Heart right ventricle (tissue), 16 donors: ENCODE data around the gene CHST4. TPM values are rescaled to one million over a fixed set of nuclear protein-coding genes. Genes with fewer than 3 reads are reported as not detected.

ENCODE experiments used
- ATAC-seq, 8 donors: fragments of 200-7000 bp; cut with Tn5 transposase; one replicate each; pipeline ENCODE4 v1.9.1; 2020; ENCODE audit warnings: mild to moderate bottlenecking in 8 of 8, moderate library complexity in 8 of 8, moderate number of reproducible peaks in 1 of 8
- DNase-seq, 2 donors: peaks; one replicate each; pipeline ENCODE4 v3.0.0-alpha.2; 2020
- H3K27ac ChIP-seq, 10 donors: fragments of 200-600 bp; sonication (generic) in 2 of 10; one replicate each; pipeline versions ENCODE4 v1.5.0 to v1.8.0; 2020 to 2022; ENCODE audit warnings: mild to moderate bottlenecking in 3 of 10
- H3K27me3 ChIP-seq, 7 donors: fragments of 200-600 bp; one replicate each; pipeline ENCODE4 v1.8.0; 2021 to 2022; ENCODE audit warnings: mild to moderate bottlenecking in 2 of 7
- H3K36me3 ChIP-seq, 9 donors: fragments of 200-600 bp; sonication (generic) in 1 of 9; one replicate each; pipeline versions ENCODE4 v1.5.0 to v1.8.0; 2020 to 2022; ENCODE audit warnings: mild to moderate bottlenecking in 2 of 9
- H3K4me1 ChIP-seq, 9 donors: fragments of 200-600 bp; sonication (generic) in 1 of 9; one replicate each; pipeline versions ENCODE4 v1.5.0 to v1.8.0; 2020 to 2022; ENCODE audit warnings: mild to moderate bottlenecking in 4 of 9
- H3K4me3 ChIP-seq, 10 donors: fragments of 200-600 bp; sonication (generic) in 2 of 10; one replicate each; pipeline versions ENCODE4 v1.5.0 to v1.8.0; 2020 to 2022; ENCODE audit warnings: mild to moderate bottlenecking in 7 of 10, moderate library complexity in 2 of 10
- H3K9me3 ChIP-seq, 11 donors: fragments of 200-600 bp in 10 of 11; sonication (generic) in 2 of 11; one replicate each; pipeline versions ENCODE4 v1.5.0 to v1.8.0; 2013 to 2022; ENCODE audit warnings: mild to moderate bottlenecking in 2 of 11, control low read depth in 1 of 11, moderate library complexity in 1 of 11
- CTCF ChIP-seq, 9 donors: fragments of 200-600 bp; sonication (generic) in 2 of 9; IDR thresholded peaks; one replicate each; pipeline versions ENCODE4 v1.5.0 to v1.8.0; 2021 to 2022; ENCODE audit warnings: antibody characterized with exemption in 9 of 9, mild to moderate bottlenecking in 5 of 9, moderate library complexity in 1 of 9
- WGBS, 2 donors: extraction: QIAGEN DNeasy Blood & Tissue Kit; methylation state at CpG; one replicate each; pipeline ENCODE4 v1.1.7; 2013; ENCODE audit warnings: inconsistent platforms in 1 of 2; 5-methylcytosine and 5-hydroxymethylcytosine counted together
- intact Hi-C, 10 donors: fragments of 100-400 bp; cut with DNase I; formaldehyde crosslinking; loops; one replicate each; pipeline versions ENCODE4 v1.11.1 to v1.14.2; 2022
- polyA plus RNA-seq, 2 donors: library from polyadenylated mRNA; stranded (reverse); fragments of 200-250 nt; gene quantifications; one replicate each; pipeline ENCODE4 v1.2.3, GENCODE V29; 2013
- total RNA-seq, 10 donors: library from RNA; stranded (reverse); fragmentation: NEBNext Ultra II Directional in 3 of 10; extraction: Animal tissue kit (Norgen Biotek cat#: 25700) in 3 of 10; gene quantifications; one replicate each; pipeline versions ENCODE4 v1.2.1 to v1.2.4, GENCODE V29; 2021 to 2023
- donor health status: Arrhythmogenic right ventricular cardiomyopathy.
- donor health status: ischemic (EF 13 %, LVEDD 7.1; RV severe dilation, severe dysfunction).
- donor health status: healthy with polysubstance abuse.
- donor health status: DM: no; HTN: yes; CAD: no.
- donor health status: DM: no; HTN: no; CAD: no.
- donor health status: ischemic (EF 25% LVEDD 6.9; RV normal size, moderate dysfunction).
- donor health status: ischemic (EF 25% LVEDD 5.7; RV mildly dilated, moderate dysfunction).
- donor health status: healthy.
- donor health status: DM: yes; HTN: yes; CAD: no.
- donor health status: Ischemic cardiomyopathy.
- donor health status: ischemic (EF 35%, LVEDD 5.7; RV mildly dilated, moderate dysfunction).
- donor health status: nonischemic (EF 11% LVEDD 7.7; RV severe dilation, severe dysfunction).
- donor health status: DM: yes; HTN: yes; CAD: no.
- donor health status: PGD.
- donor health status: ischemic (EF 29% LVEDD 5.4; RV normal size, mild dysfunction).
- donor health status: nonischemic (EF 23%, LVEDD 6.1; RV moderate dilation, normal function).

Gene CHST4
- total and polyA plus RNA-seq, 12 donors, result 0.09 TPM; not detected in 11

GRCh38 chr16:71565812-71566700, 39.8 kb downstream of the CHST4 start:
- DNase-seq (no peak), ATAC-seq (no peak)
- no peak for TF ChIP-seq CTCF (IDR thresholded peaks at IDR 0.05)
- peaks cover 0 to 16% (median 5%) of the 10 kb centered on the region in 9 donors for H3K4me1 ChIP-seq
- H3K4me3 ChIP-seq, result peak overlapping the region in 1 of 10 donors; percentile 64
- 50 to 56% methylated on average over 9 of the region's 9 CpGs for WGBS, 2 donors
- intact Hi-C loops, result no loop called here
- H3K9me3 ChIP-seq, result peaks cover 0 to 21% (median 0%) of the 10 kb centered on the region in 11 donors
- H3K27me3 ChIP-seq, result peaks cover 0 to 6% (median 0%) of the 10 kb centered on the region in 7 donors
- H3K27ac ChIP-seq, result no peak overlapping the region
- H3K36me3 ChIP-seq, result no peaks in the 10 kb centered on the region

GRCh38 chr16:71567931-71568330, 41.7 kb downstream of the CHST4 start:
- no peaks in the 10 kb centered on the region for H3K36me3 ChIP-seq
- 93 to 96% methylated on average over 8 of the region's 8 CpGs for WGBS, 2 donors
- H3K4me1 ChIP-seq, result peaks cover 0 to 16% (median 5%) of the 10 kb centered on the region in 9 donors
- ATAC-seq (no peak), DNase-seq (no peak)
- H3K27me3 ChIP-seq, result peaks cover 0 to 6% (median 0%) of the 10 kb centered on the region in 7 donors
- no peak overlapping the region for H3K27ac ChIP-seq
- TF ChIP-seq CTCF (IDR thresholded peaks at IDR 0.05), result no peak
- peaks cover 0 to 3% (median 0%) of the 10 kb centered on the region in 11 donors for H3K9me3 ChIP-seq
- H3K4me3 ChIP-seq, result no peak overlapping the region
- intact Hi-C loops, result no loop called here

- DNase-seq (no peak), ATAC-seq (peak in 1 of 8 donors; percentile 43)
- intact Hi-C loops, result no loop called here
- peaks cover 0 to 16% (median 5%) of the 10 kb centered on the region in 9 donors for H3K4me1 ChIP-seq
- TF ChIP-seq CTCF (IDR thresholded peaks at IDR 0.05), result no peak
- no peaks in the 10 kb centered on the region for H3K9me3 ChIP-seq
- H3K27ac ChIP-seq, result no peak overlapping the region
- WGBS, 2 donors, result 37 to 47% methylated on average over 4 of the region's 4 CpGs
- H3K4me3 ChIP-seq, result no peak overlapping the region
- H3K36me3 ChIP-seq, result no peaks in the 10 kb centered on the region
- peaks cover 0 to 8% (median 0%) of the 10 kb centered on the region in 7 donors for H3K27me3 ChIP-seq
Observed at GRCh38 chr16:71568551-71568950, 42.3 kb downstream of the CHST4 start.

- no peak for TF ChIP-seq CTCF (IDR thresholded peaks at IDR 0.05)
- intact Hi-C loops, result loop anchor here in 1 of 10 donors (10.0 kb wide), 1 partner anchor 55 kb away; no protein-coding TSS in a partner anchor
- no peak for ATAC-seq
Observed at GRCh38 chr16:71569621-71570020, 43.4 kb downstream of the CHST4 start.

More at GRCh38 chr16:71569621-71570020, 43.4 kb downstream of the CHST4 start:
- Histone ChIP-seq H3K4me1 (peaks cover 0 to 10% (median 0%) of the 10 kb centered on the region in 9 donors), H3K27me3 (peaks cover 0 to 16% (median 0%) of the 10 kb centered on the region in 7 donors), H3K36me3 (no peaks in the 10 kb centered on the region), H3K4me3 (no peak overlapping the region), H3K9me3 (no peaks in the 10 kb centered on the region), H3K27ac (no peak overlapping the region)
- WGBS, 2 donors, result 89 to 93% methylated on average over 4 of the region's 4 CpGs
- no peak for DNase-seq
